Thoracic aorta (tissue), 2 donors: ENCODE measurements around the gene FASTK. TPM values are rescaled to one million over a fixed set of nuclear protein-coding genes. Genes with fewer than 3 reads are reported as not detected.

Source experiments
- ATAC-seq: fragments of 150-250 bp; one replicate; pipeline ENCODE4 v1.8.0; 2017; ENCODE audit warnings: low read depth; ENCODE audit not compliant: insufficient number of reproducible peaks, low FRiP score
- DNase-seq: peaks from one replicate; pipeline ENCODE4 v3.0.0-alpha.2; 2020; ENCODE audit warnings: low spot score
- H3K27ac ChIP-seq, 2 donors: fragments of 200-600 bp; sonication (generic); 1 replicate in 1 of 2; 2 replicates in 1 of 2; pipeline ENCODE4 v1.5.1; 2016; ENCODE audit warnings: mild to moderate bottlenecking in 2 of 2, moderate library complexity in 2 of 2
- H3K27me3 ChIP-seq: fragments of 200-600 bp; sonication (generic); replicated peaks from 2 replicates; pipeline ENCODE4 v1.6.0; 2016; ENCODE audit warnings: mild to moderate bottlenecking; ENCODE audit not compliant: insufficient read depth
- H3K36me3 ChIP-seq: fragments of 200-600 bp; sonication (generic); one replicate; pipeline ENCODE4 v1.5.1; 2016
- H3K4me1 ChIP-seq, 2 donors: fragments of 200-600 bp; sonication (generic); 1 replicate in 1 of 2; 2 replicates in 1 of 2; pipeline versions ENCODE4 v1.5.1 to v1.6.0; 2016; ENCODE audit warnings: low read depth in 2 of 2, mild to moderate bottlenecking in 1 of 2; ENCODE audit not compliant: control insufficient read depth in 1 of 2
- H3K4me3 ChIP-seq: fragments of 200-600 bp; sonication (generic); 2 replicates; pipeline ENCODE4 v1.5.1; 2016; ENCODE audit warnings: mild to moderate bottlenecking
- H3K9me3 ChIP-seq: fragments of 200-600 bp; sonication (generic); 2 replicates; pipeline ENCODE4 v1.5.1; 2016
- total RNA-seq, 2 donors: library from RNA; depleted of rRNA; stranded (reverse); fragments of >200 nt; gene quantifications; one replicate each; pipeline versions ENCODE4 v1.1.0 to v1.2.3, GENCODE V29; 2016
- TF ChIP-seq, protein P1 (sequence below): fragments of 200-600 bp; sonication (generic); IDR thresholded peaks from one replicate; pipeline ENCODE4 v1.5.1; 2019; ENCODE audit warnings: antibody characterized with exemption

The FASTK gene
- total RNA-seq, 2 donors from 2014 or later = 59.0 to 110 TPM

GRCh38 chr7:151126491-151127137, 46.0 kb upstream of the FASTK start:
- TF ChIP-seq, protein P1, sequence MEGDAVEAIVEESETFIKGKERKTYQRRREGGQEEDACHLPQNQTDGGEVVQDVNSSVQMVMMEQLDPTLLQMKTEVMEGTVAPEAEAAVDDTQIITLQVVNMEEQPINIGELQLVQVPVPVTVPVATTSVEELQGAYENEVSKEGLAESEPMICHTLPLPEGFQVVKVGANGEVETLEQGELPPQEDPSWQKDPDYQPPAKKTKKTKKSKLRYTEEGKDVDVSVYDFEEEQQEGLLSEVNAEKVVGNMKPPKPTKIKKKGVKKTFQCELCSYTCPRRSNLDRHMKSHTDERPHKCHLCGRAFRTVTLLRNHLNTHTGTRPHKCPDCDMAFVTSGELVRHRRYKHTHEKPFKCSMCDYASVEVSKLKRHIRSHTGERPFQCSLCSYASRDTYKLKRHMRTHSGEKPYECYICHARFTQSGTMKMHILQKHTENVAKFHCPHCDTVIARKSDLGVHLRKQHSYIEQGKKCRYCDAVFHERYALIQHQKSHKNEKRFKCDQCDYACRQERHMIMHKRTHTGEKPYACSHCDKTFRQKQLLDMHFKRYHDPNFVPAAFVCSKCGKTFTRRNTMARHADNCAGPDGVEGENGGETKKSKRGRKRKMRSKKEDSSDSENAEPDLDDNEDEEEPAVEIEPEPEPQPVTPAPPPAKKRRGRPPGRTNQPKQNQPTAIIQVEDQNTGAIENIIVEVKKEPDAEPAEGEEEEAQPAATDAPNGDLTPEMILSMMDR = no peak
- H3K36me3 ChIP-seq = peaks cover 22% of the 10 kb centered on the region
- ATAC-seq = no peak

GRCh38 chr7:151125846-151126481, 45.4 kb upstream of the FASTK start:
- no peak for ATAC-seq
- H3K27me3 ChIP-seq = no peaks in the 10 kb centered on the region
- H3K9me3 ChIP-seq = no peaks in the 10 kb centered on the region
- peak overlapping the region; percentile 72 for H3K4me3 ChIP-seq
- no peak for DNase-seq
- TF ChIP-seq, protein P1 = no peak
- peaks cover 0 to 8% of the 10 kb centered on the region in 2 donors for H3K4me1 ChIP-seq
- H3K36me3 ChIP-seq = peaks cover 18% of the 10 kb centered on the region
- H3K27ac ChIP-seq = no peak overlapping the region

More at GRCh38 chr7:151126491-151127137, 46.0 kb upstream of the FASTK start:
- Histone ChIP-seq H3K27me3 (no peaks in the 10 kb centered on the region), H3K4me1 (peaks cover 0 to 8% of the 10 kb centered on the region in 2 donors), H3K9me3 (no peaks in the 10 kb centered on the region), H3K4me3 (no peak overlapping the region), H3K27ac (no peak overlapping the region)
- no peak for DNase-seq

- ATAC-seq (no peak), DNase-seq (no peak)
- H3K36me3 ChIP-seq = peaks cover 22% of the 10 kb centered on the region
- peaks cover 0 to 8% of the 10 kb centered on the region in 2 donors for H3K4me1 ChIP-seq
- TF ChIP-seq, protein P1 = peak; percentile 21
- no peaks in the 10 kb centered on the region for H3K9me3 ChIP-seq
- peak overlapping the region; percentile 72 for H3K4me3 ChIP-seq
- no peaks in the 10 kb centered on the region for H3K27me3 ChIP-seq
- H3K27ac ChIP-seq = no peak overlapping the region
Observed at GRCh38 chr7:151125470-151125845, 44.8 kb upstream of the FASTK start.

DNA sequence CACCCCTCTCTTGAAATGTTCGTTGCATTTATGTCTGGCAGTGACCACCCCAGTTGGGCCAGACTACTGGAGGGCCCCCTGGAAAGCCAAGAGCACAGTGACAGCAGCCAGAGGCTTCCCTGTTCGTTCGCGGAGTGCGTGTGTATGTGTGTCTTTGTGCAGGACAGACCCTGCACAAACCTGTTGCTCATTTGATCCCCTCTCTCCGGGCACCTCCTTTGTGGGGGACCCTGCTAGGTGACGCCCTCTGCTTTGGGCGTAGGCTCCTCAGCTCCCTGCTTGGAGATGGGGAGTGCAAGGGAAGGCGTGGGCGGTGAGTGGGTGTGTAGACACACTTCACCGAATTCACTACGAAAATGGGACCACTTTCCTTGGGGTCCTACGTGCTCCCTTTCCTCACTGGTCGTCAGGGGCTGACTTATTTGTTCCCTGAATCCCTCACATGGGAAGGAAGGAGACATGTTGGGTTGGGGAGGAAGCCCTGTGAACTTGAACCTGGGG, 44.3 kb upstream of the FASTK start:
- TF ChIP-seq, protein P1 = no peak
- no peaks in the 10 kb centered on the region for H3K27me3 ChIP-seq
- peaks cover 25% of the 10 kb centered on the region for H3K36me3 ChIP-seq
- H3K4me3 ChIP-seq = peak overlapping the region; percentile 72
- DNase-seq (no peak), ATAC-seq (no peak)
- no peak overlapping the region for H3K27ac ChIP-seq
- H3K9me3 ChIP-seq = no peaks in the 10 kb centered on the region
- H3K4me1 ChIP-seq = peaks cover 0 to 8% of the 10 kb centered on the region in 2 donors

DNA sequence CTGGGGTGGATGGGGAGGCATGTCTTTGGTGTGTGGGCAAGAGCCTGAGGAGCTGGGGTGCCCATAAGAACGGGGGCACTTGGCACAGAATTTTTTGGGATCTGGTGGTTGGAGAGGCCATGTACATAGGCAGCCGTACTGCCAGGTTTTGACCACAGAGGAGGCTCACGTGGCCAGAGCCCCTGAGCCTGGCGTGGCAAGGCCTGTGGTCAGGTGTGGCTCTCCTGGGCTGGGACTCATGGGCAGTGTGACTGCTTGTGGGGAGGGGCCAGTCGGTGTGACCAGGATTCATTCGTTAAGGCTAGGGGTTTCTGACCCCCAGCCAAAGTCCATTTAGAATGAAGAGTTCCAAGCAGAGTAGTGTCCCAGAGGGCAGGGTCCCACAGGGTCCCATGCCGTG, 43.9 kb upstream of the FASTK start:
- H3K4me3 ChIP-seq = no peak overlapping the region
- no peaks in the 10 kb centered on the region for H3K9me3 ChIP-seq
- H3K4me1 ChIP-seq = peaks cover 0 to 8% of the 10 kb centered on the region in 2 donors
- H3K36me3 ChIP-seq = peaks cover 24% of the 10 kb centered on the region
- no peak overlapping the region for H3K27ac ChIP-seq
- no peak for DNase-seq
- no peak for ATAC-seq
- TF ChIP-seq, protein P1 = no peak
- no peaks in the 10 kb centered on the region for H3K27me3 ChIP-seq
